Right cardiac atrium (tissue), 5 donors: Measurements from ENCODE around the gene MINDY4. TPM values are rescaled to one million over a fixed set of nuclear protein-coding genes. Genes with fewer than 3 reads are reported as not detected.
A peak's percentile ranks its signal among the peaks of the same experiment; 100 is the strongest.

Experiments used
- ATAC-seq, 2 donors: fragments of 200-7000 bp; cut with Tn5 transposase; one replicate each; pipeline versions ENCODE4 v1.8.0 to v1.9.1; 2020; ENCODE audit warnings: moderate library complexity in 2 of 2, mild to moderate bottlenecking in 1 of 2
- DNase-seq, 3 donors: peaks; one replicate each; pipeline ENCODE4 v3.0.0-alpha.2; 2020
- H3K27ac ChIP-seq: one replicate; pipeline ENCODE4 v1.5.1; 2013; ENCODE audit warnings: mild to moderate bottlenecking, low read length, control low read depth, moderate library complexity
- H3K27me3 ChIP-seq: one replicate; pipeline ENCODE4 v1.6.1; 2013; ENCODE audit not compliant: control insufficient read depth, insufficient read depth
- H3K4me1 ChIP-seq: one replicate; pipeline ENCODE4 v1.6.1; 2013; ENCODE audit warnings: low read length; ENCODE audit not compliant: control insufficient read depth, insufficient read depth
- H3K4me3 ChIP-seq: one replicate; pipeline ENCODE4 v1.5.1; 2013; ENCODE audit warnings: low read length, control low read depth
- H3K9me3 ChIP-seq: one replicate; pipeline ENCODE4 v1.6.1; 2013; ENCODE audit warnings: low read length; ENCODE audit not compliant: control insufficient read depth
- WGBS: extraction: QIAGEN DNeasy Blood & Tissue Kit; methylation state at CpG from one replicate; pipeline ENCODE4 v1.1.7; 2013; 5-methylcytosine and 5-hydroxymethylcytosine counted together
- intact Hi-C, 4 donors: fragments of 100-400 bp; cut with DNase I; formaldehyde crosslinking; loops; one replicate each; pipeline versions ENCODE4 v1.11.0 to v1.14.0; 2022 to 2023
- polyA plus RNA-seq: library from polyadenylated mRNA; stranded (reverse); fragments of 200-250 nt; gene quantifications from one replicate; pipeline ENCODE4 v1.2.3, GENCODE V29; 2013
- total RNA-seq, 4 donors: library from RNA; stranded (reverse); fragmentation: NEBNext Ultra II Directional; extraction: Animal tissue kit (Norgen Biotek cat#: 25700); gene quantifications; one replicate each; pipeline ENCODE4 v1.2.1, GENCODE V29; 2021
- donor health status: healthy with polysubstance abuse.
- donor health status: DM: no; HTN: yes; CAD: no.
- donor health status: DM: no; HTN: no; CAD: no.
- donor health status: DM: no; HTN: yes; CAD: no; lungs with severe emphysema.
- donor health status: DM: yes; HTN: yes; CAD: no.

Gene MINDY4
- total and polyA plus RNA-seq, 5 donors = 2.3 to 6.0 (median 5.2) TPM

GRCh38 chr7:30912021-30912730 is 141.0 kb downstream of the MINDY4 start:
- Histone ChIP-seq H3K27me3 (no peaks in the 10 kb centered on the region), H3K27ac (peak overlapping the region; percentile 64), H3K4me3 (peak overlapping the region; percentile 29), H3K9me3 (no peaks in the 10 kb centered on the region), H3K4me1 (peaks cover 25% of the 10 kb centered on the region)
- WGBS = 52% methylated on average over 26 of the region's 26 CpGs
- ATAC-seq (no peak), DNase-seq (peak in 2 of 3 donors; percentile 59 to 63)
- intact Hi-C loops = no loop called here

- Histone ChIP-seq H3K27me3 (no peaks in the 10 kb centered on the region), H3K27ac (peak overlapping the region; percentile 86), H3K9me3 (no peaks in the 10 kb centered on the region), H3K4me3 (peak overlapping the region; percentile 29), H3K4me1 (peaks cover 24% of the 10 kb centered on the region)
- ATAC-seq (no peak), DNase-seq (peak in 1 of 3 donors; percentile 52)
- intact Hi-C loops = no loop called here
- WGBS = 54% methylated on average over 2 of the region's 2 CpGs
Measured at GRCh38 chr7:30912731-30912985, 141.4 kb downstream of the MINDY4 start.

- peak overlapping the region; percentile 86 for H3K27ac ChIP-seq
- peak in 2 of 3 donors; percentile 49 to 52 for DNase-seq
- intact Hi-C loops = no loop called here
- 49% methylated on average over 17 of the region's 17 CpGs for WGBS
- no peaks in the 10 kb centered on the region for H3K27me3 ChIP-seq
- peak overlapping the region; percentile 29 for H3K4me3 ChIP-seq
- H3K4me1 ChIP-seq = peaks cover 22% of the 10 kb centered on the region
- H3K9me3 ChIP-seq = no peaks in the 10 kb centered on the region
- ATAC-seq = no peak
Measured at GRCh38 chr7:30912986-30913811, 142.0 kb downstream of the MINDY4 start.

GRCh38 chr7:30913821-30914515 is 142.8 kb downstream of the MINDY4 start:
- ATAC-seq (peak in 1 of 2 donors; percentile 1), DNase-seq (peak in 2 of 3 donors; percentile 55)
- peak overlapping the region; percentile 29 for H3K4me3 ChIP-seq
- intact Hi-C loops = no loop called here
- H3K27me3 ChIP-seq = no peaks in the 10 kb centered on the region
- peaks cover 28% of the 10 kb centered on the region for H3K4me1 ChIP-seq
- 64% methylated on average over 16 of the region's 16 CpGs for WGBS
- H3K27ac ChIP-seq = peak overlapping the region; percentile 86
- H3K9me3 ChIP-seq = no peaks in the 10 kb centered on the region

- Histone ChIP-seq H3K4me1 (peaks cover 28% of the 10 kb centered on the region), H3K27ac (peak overlapping the region; percentile 86), H3K4me3 (peak overlapping the region; percentile 29), H3K9me3 (no peaks in the 10 kb centered on the region), H3K27me3 (no peaks in the 10 kb centered on the region)
- peak; percentile 62 to 74 (median 69) for DNase-seq
- ATAC-seq = peak in 1 of 2 donors; percentile 59
- 29% methylated on average over 4 of the region's 4 CpGs for WGBS
- intact Hi-C loops = no loop called here
Measured at GRCh38 chr7:30914596-30914995, 143.4 kb downstream of the MINDY4 start.

GRCh38 chr7:30915005-30915601 is 143.9 kb downstream of the MINDY4 start:
- 42% methylated on average over 11 of the region's 11 CpGs for WGBS
- Histone ChIP-seq H3K4me1 (peaks cover 32% of the 10 kb centered on the region), H3K27me3 (no peaks in the 10 kb centered on the region), H3K4me3 (peak overlapping the region; percentile 29), H3K27ac (peak overlapping the region; percentile 86), H3K9me3 (no peaks in the 10 kb centered on the region)
- peak; percentile 46 to 70 (median 65) for DNase-seq
- peak; percentile 5 to 36 for ATAC-seq
- intact Hi-C loops = no loop called here

GRCh38 chr7:30915751-30916150 is 144.5 kb downstream of the MINDY4 start:
- ATAC-seq (peak in 1 of 2 donors; percentile 1), DNase-seq (peak; percentile 32 to 57 (median 32))
- no peaks in the 10 kb centered on the region for H3K9me3 ChIP-seq
- H3K4me1 ChIP-seq = peaks cover 35% of the 10 kb centered on the region
- H3K27ac ChIP-seq = peak overlapping the region; percentile 86
- no peaks in the 10 kb centered on the region for H3K27me3 ChIP-seq
- 50% methylated on average over 6 of the region's 6 CpGs for WGBS
- intact Hi-C loops = no loop called here
- peak overlapping the region; percentile 29 for H3K4me3 ChIP-seq

GRCh38 chr7:30916255-30916654 is 145.0 kb downstream of the MINDY4 start:
- DNase-seq (peak in 2 of 3 donors; percentile 33 to 36), ATAC-seq (no peak)
- no peak overlapping the region for H3K4me3 ChIP-seq
- intact Hi-C loops = no loop called here
- peaks cover 31% of the 10 kb centered on the region for H3K4me1 ChIP-seq
- 42% methylated on average over 3 of the region's 3 CpGs for WGBS
- no peaks in the 10 kb centered on the region for H3K9me3 ChIP-seq
- H3K27ac ChIP-seq = peak overlapping the region; percentile 86
- H3K27me3 ChIP-seq = no peaks in the 10 kb centered on the region

GRCh38 chr7:30916767-30917166 is 145.6 kb downstream of the MINDY4 start:
- no peak overlapping the region for H3K4me3 ChIP-seq
- H3K27me3 ChIP-seq = no peaks in the 10 kb centered on the region
- DNase-seq (peak in 2 of 3 donors; percentile 6 to 46), ATAC-seq (no peak)
- H3K4me1 ChIP-seq = peaks cover 36% of the 10 kb centered on the region
- no peaks in the 10 kb centered on the region for H3K9me3 ChIP-seq
- 69% methylated on average over 7 of the region's 7 CpGs for WGBS
- peak overlapping the region; percentile 15 for H3K27ac ChIP-seq
- intact Hi-C loops = no loop called here

- no peaks in the 10 kb centered on the region for H3K27me3 ChIP-seq
- DNase-seq (peak; percentile 2 to 13 (median 11)), ATAC-seq (no peak)
- 74% methylated on average over 4 of the region's 4 CpGs for WGBS
- peak overlapping the region; percentile 15 for H3K27ac ChIP-seq
- no peaks in the 10 kb centered on the region for H3K9me3 ChIP-seq
- H3K4me1 ChIP-seq = peaks cover 36% of the 10 kb centered on the region
- H3K4me3 ChIP-seq = no peak overlapping the region
- intact Hi-C loops = no loop called here
Measured at GRCh38 chr7:30917216-30917893, 146.1 kb downstream of the MINDY4 start.
